ENCODE measurements around the gene CTNNA3. TPM values are rescaled to one million over a fixed set of nuclear protein-coding genes. Genes with fewer than 3 reads are reported as not detected.

The CTNNA3 gene
- total and polyA plus RNA-seq, 2 donors from 2014 or later: 0.45 to 0.72 TPM

DNA sequence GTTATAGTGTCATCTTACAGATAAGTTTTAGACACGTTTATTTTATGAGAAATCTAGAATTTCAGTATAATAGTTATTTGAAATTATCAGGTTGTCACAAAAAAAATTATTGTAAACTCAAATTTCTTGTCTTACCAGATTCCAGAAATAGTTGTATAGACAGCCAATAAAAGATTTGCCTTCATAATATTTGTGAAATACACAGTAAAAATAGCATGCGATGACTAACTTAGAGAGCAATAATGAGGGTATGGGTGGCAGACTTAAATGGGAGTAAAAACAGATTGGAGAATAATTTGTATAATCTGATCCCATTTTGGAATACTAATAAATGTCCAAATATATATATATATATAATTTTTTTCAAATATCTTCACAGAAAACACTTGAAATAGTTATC, 1457.7 kb downstream of the CTNNA3 start:
- Histone ChIP-seq H3K9me3 (ENCODE audit: control insufficient read depth in 2 of 3, insufficient read depth in 1 of 3, low read length in 3 of 3) (no peaks in the 10 kb centered on the region), H3K9ac (ENCODE audit: low read length in 3 of 3) (no peak overlapping the region), H3K4me1 (ENCODE audit: control insufficient read depth in 2 of 3, insufficient read depth in 2 of 3, low read depth in 1 of 3, low read length in 3 of 3) (no peaks in the 10 kb centered on the region), H3K27me3 (ENCODE audit: control insufficient read depth, insufficient read depth, low read length) (no peaks in the 10 kb centered on the region), H3K4me3 (ENCODE audit: low read length in 3 of 3) (no peak overlapping the region), H3K36me3 (ENCODE audit: control insufficient read depth in 2 of 3, insufficient read depth in 3 of 3, low read length in 3 of 3) (no peaks in the 10 kb centered on the region), H3K27ac (ENCODE audit: low read depth in 2 of 2, low read length in 2 of 2) (no peak overlapping the region)
- DNase-seq (no peak), FAIRE-seq (no peak)
- TF ChIP-seq, protein P1, sequence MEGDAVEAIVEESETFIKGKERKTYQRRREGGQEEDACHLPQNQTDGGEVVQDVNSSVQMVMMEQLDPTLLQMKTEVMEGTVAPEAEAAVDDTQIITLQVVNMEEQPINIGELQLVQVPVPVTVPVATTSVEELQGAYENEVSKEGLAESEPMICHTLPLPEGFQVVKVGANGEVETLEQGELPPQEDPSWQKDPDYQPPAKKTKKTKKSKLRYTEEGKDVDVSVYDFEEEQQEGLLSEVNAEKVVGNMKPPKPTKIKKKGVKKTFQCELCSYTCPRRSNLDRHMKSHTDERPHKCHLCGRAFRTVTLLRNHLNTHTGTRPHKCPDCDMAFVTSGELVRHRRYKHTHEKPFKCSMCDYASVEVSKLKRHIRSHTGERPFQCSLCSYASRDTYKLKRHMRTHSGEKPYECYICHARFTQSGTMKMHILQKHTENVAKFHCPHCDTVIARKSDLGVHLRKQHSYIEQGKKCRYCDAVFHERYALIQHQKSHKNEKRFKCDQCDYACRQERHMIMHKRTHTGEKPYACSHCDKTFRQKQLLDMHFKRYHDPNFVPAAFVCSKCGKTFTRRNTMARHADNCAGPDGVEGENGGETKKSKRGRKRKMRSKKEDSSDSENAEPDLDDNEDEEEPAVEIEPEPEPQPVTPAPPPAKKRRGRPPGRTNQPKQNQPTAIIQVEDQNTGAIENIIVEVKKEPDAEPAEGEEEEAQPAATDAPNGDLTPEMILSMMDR (IDR thresholded peaks at IDR 0.05; ENCODE audit: borderline replicate concordance, extremely low read depth, insufficient read depth): no peak
- intact Hi-C loops (cut with DNase I): no loop called here

GRCh38 chr10:66234872-66235271, 1461.1 kb downstream of the CTNNA3 start:
- H3K27me3 ChIP-seq (ENCODE audit: control insufficient read depth, insufficient read depth, low read length): no peaks in the 10 kb centered on the region
- TF ChIP-seq, protein P1 (IDR thresholded peaks at IDR 0.05; ENCODE audit: borderline replicate concordance, extremely low read depth, insufficient read depth): no peak
- FAIRE-seq: no peak
- no peak overlapping the region for H3K27ac ChIP-seq (ENCODE audit: low read depth in 2 of 2, low read length in 2 of 2)
- no peak for DNase-seq
- no peaks in the 10 kb centered on the region for H3K9me3 ChIP-seq (ENCODE audit: control insufficient read depth in 2 of 3, insufficient read depth in 1 of 3, low read length in 3 of 3)
- intact Hi-C loops (cut with DNase I): no loop called here
- no peak overlapping the region for H3K4me3 ChIP-seq (ENCODE audit: low read length in 3 of 3)
- no peaks in the 10 kb centered on the region for H3K4me1 ChIP-seq (ENCODE audit: control insufficient read depth in 2 of 3, insufficient read depth in 2 of 3, low read depth in 1 of 3, low read length in 3 of 3)
- H3K36me3 ChIP-seq (ENCODE audit: control insufficient read depth in 2 of 3, insufficient read depth in 3 of 3, low read length in 3 of 3): no peaks in the 10 kb centered on the region
- H3K9ac ChIP-seq (ENCODE audit: low read length in 3 of 3): no peak overlapping the region

DNA sequence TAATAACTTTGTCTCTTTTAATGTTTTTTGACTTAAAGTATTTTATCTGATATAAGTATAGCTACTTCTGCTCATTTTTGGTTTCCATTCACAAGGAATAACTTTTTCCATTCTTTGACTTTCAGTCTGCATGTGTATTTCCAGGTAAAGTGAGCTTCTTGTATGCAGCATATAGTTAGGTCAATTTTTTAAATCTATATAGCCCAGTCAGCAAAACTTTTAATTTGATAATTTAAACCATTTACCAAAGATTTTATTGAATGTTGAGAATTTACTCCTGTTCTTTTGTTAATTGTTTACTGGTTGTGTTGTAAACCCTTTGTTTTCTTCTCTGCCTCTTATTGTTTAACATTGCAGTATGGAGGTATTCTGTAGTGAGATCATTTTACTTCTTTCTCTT, 1467.1 kb downstream of the CTNNA3 start:
- Histone ChIP-seq H3K4me3 (ENCODE audit: low read length in 3 of 3) (no peak overlapping the region), H3K9ac (ENCODE audit: low read length in 3 of 3) (no peak overlapping the region), H3K27ac (ENCODE audit: low read depth in 2 of 2, low read length in 2 of 2) (no peak overlapping the region), H3K4me1 (ENCODE audit: control insufficient read depth in 2 of 3, insufficient read depth in 2 of 3, low read depth in 1 of 3, low read length in 3 of 3) (no peaks in the 10 kb centered on the region), H3K36me3 (ENCODE audit: control insufficient read depth in 2 of 3, insufficient read depth in 3 of 3, low read length in 3 of 3) (no peaks in the 10 kb centered on the region), H3K27me3 (ENCODE audit: control insufficient read depth, insufficient read depth, low read length) (no peaks in the 10 kb centered on the region), H3K9me3 (ENCODE audit: control insufficient read depth in 2 of 3, insufficient read depth in 1 of 3, low read length in 3 of 3) (no peaks in the 10 kb centered on the region)
- intact Hi-C loops (cut with DNase I): no loop called here
- DNase-seq (no peak), FAIRE-seq (peak; percentile 23)
- TF ChIP-seq, protein P1 (IDR thresholded peaks at IDR 0.05; ENCODE audit: borderline replicate concordance, extremely low read depth, insufficient read depth): no peak

DNA sequence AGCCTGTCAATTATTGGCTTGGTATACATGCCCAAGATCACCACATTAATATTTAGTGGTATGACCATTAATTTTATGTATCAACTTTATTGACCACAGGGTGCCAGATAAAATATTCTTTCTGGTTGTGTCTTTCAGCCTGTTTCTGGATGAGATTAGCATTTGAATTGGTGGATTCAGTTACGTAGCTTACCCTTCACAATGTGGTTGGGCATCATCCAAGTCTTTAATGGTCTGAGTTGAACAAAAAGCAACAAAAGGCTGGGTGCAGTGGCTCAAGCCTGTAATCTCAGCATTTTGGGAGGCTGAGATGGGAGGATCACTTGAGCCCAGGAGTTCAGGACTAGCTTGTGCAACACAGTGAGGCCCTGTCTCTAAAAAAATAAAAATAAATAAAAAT, 1472.3 kb downstream of the CTNNA3 start:
- H3K4me3 ChIP-seq (ENCODE audit: low read length in 3 of 3): no peak overlapping the region
- no peaks in the 10 kb centered on the region for H3K27me3 ChIP-seq (ENCODE audit: control insufficient read depth, insufficient read depth, low read length)
- FAIRE-seq (no peak), DNase-seq (no peak)
- intact Hi-C loops (cut with DNase I): no loop called here
- H3K27ac ChIP-seq (ENCODE audit: low read depth in 2 of 2, low read length in 2 of 2): no peak overlapping the region
- no peaks in the 10 kb centered on the region for H3K36me3 ChIP-seq (ENCODE audit: control insufficient read depth in 2 of 3, insufficient read depth in 3 of 3, low read length in 3 of 3)
- no peak overlapping the region for H3K9ac ChIP-seq (ENCODE audit: low read length in 3 of 3)
- H3K9me3 ChIP-seq (ENCODE audit: control insufficient read depth in 2 of 3, insufficient read depth in 1 of 3, low read length in 3 of 3): no peaks in the 10 kb centered on the region
- TF ChIP-seq, protein P1 (IDR thresholded peaks at IDR 0.05; ENCODE audit: borderline replicate concordance, extremely low read depth, insufficient read depth): no peak
- no peaks in the 10 kb centered on the region for H3K4me1 ChIP-seq (ENCODE audit: control insufficient read depth in 2 of 3, insufficient read depth in 2 of 3, low read depth in 1 of 3, low read length in 3 of 3)

Data from kidney (tissue), 14 donors.